Testis (tissue), 2 donors: Measurements from ENCODE around the gene SLC15A5.

ENCODE experiments used
- CTCF ChIP-seq, 3 experiments: fragments of 450-650 bp in 2 of 3; fragments of 200-600 bp in 1 of 3; sonication (generic) in 1 of 3; IDR thresholded peaks; one replicate each; pipeline ENCODE4 v1.5.1; 2016 to 2019; ENCODE audit warnings: antibody characterized with exemption in 3 of 3, mild to moderate bottlenecking in 2 of 3, moderate library complexity in 1 of 3
- POLR2A ChIP-seq: fragments of 450-650 bp; IDR thresholded peaks from one replicate; pipeline ENCODE4 v1.6.1; 2017; ENCODE audit warnings: antibody characterized with exemption, mild to moderate bottlenecking, moderate library complexity

- TF ChIP-seq CTCF (IDR thresholded peaks at IDR 0.05): no peak
- no peak for TF ChIP-seq POLR2A
These were observed 11.4 kb downstream of the SLC15A5 start for GRCh38 chr12:16266085-16266484.
